DMS153 treated with DMSO at 0.1 percent for 48 hours (cell line): ENCODE results near the gene UBN1.

Source experiments
- DNase-seq: peaks from one replicate; lab custom pipeline; 2025; ENCODE audit not compliant: unreplicated experiment; lab: John Stamatoyannopoulos, UW

UBN1 gene

GRCh38 chr16:4814046-4814445, 33.2 kb upstream of the UBN1 start:
- no peak for DNase-seq

GRCh38 chr16:4814542-4815173, 32.6 kb upstream of the UBN1 start:
- DNase-seq: no peak

- DNase-seq: no peak
Measured at GRCh38 chr16:4820652-4821051, 26.6 kb upstream of the UBN1 start.

GRCh38 chr16:4825196-4825595, 22.1 kb upstream of the UBN1 start:
- DNase-seq: no peak

GRCh38 chr16:4826526-4826925, 20.8 kb upstream of the UBN1 start:
- DNase-seq: no peak

- no peak for DNase-seq
Measured at GRCh38 chr16:4826980-4827379, 20.3 kb upstream of the UBN1 start.

- no peak for DNase-seq
Measured at GRCh38 chr16:4828567-4829321, 18.5 kb upstream of the UBN1 start.

- DNase-seq: no peak
Measured at GRCh38 chr16:4830408-4830807, 16.9 kb upstream of the UBN1 start.

- DNase-seq: no peak
Measured at GRCh38 chr16:4831616-4832015, 15.7 kb upstream of the UBN1 start.

GRCh38 chr16:4832698-4833343, 14.5 kb upstream of the UBN1 start:
- no peak for DNase-seq

GRCh38 chr16:4833584-4833983, 13.7 kb upstream of the UBN1 start:
- DNase-seq: no peak

GRCh38 chr16:4836727-4837126, 10.6 kb upstream of the UBN1 start:
- no peak for DNase-seq

GRCh38 chr16:4837733-4838501, 9.4 kb upstream of the UBN1 start:
- no peak for DNase-seq

GRCh38 chr16:4839942-4840341, 7.3 kb upstream of the UBN1 start:
- no peak for DNase-seq

- DNase-seq: no peak
Measured at GRCh38 chr16:4840984-4841383, 6.3 kb upstream of the UBN1 start.

- no peak for DNase-seq
Measured at GRCh38 chr16:4846503-4846900, 779 bp upstream of the UBN1 start.

GRCh38 chr16:4847774-4848587, 700 bp downstream of the UBN1 start:
- no peak for DNase-seq

- DNase-seq: no peak
Measured at GRCh38 chr16:4850211-4850610, 2.9 kb downstream of the UBN1 start.

GRCh38 chr16:4852221-4852872, 5.1 kb downstream of the UBN1 start:
- DNase-seq: no peak

GRCh38 chr16:4855371-4855770, 8.1 kb downstream of the UBN1 start:
- no peak for DNase-seq
